ENCODE results near the gene CCR9.

Gene CCR9

GRCh38 chr3:45922039-45922326 is 35.6 kb downstream of the CCR9 start:
- TF ChIP-seq CTCF (IDR thresholded peaks at IDR 0.05; ENCODE audit: low read length, missing control alignments): no peak
- no peak overlapping the region for H3K4me3 ChIP-seq (replicated peaks; ENCODE audit: low read depth, low read length)
- no peak for DNase-seq (ENCODE audit: low read depth)

GRCh38 chr3:45922950-45923590 is 36.7 kb downstream of the CCR9 start:
- no peak overlapping the region for H3K4me3 ChIP-seq (replicated peaks; ENCODE audit: low read depth, low read length)
- no peak for TF ChIP-seq CTCF (IDR thresholded peaks at IDR 0.05; ENCODE audit: low read length, missing control alignments)
- DNase-seq (ENCODE audit: low read depth): no peak

GRCh38 chr3:45923755-45924154 is 37.4 kb downstream of the CCR9 start:
- TF ChIP-seq CTCF (IDR thresholded peaks at IDR 0.05; ENCODE audit: low read length, missing control alignments): no peak
- H3K4me3 ChIP-seq (replicated peaks; ENCODE audit: low read depth, low read length): no peak overlapping the region
- peak; percentile 16 for DNase-seq (ENCODE audit: low read depth)

- H3K4me3 ChIP-seq (replicated peaks; ENCODE audit: low read depth, low read length): no peak overlapping the region
- DNase-seq (ENCODE audit: low read depth): no peak
- no peak for TF ChIP-seq CTCF (IDR thresholded peaks at IDR 0.05; ENCODE audit: low read length, missing control alignments)
These were observed 41.5 kb downstream of the CCR9 start for GRCh38 chr3:45927881-45928280.

- H3K4me3 ChIP-seq (replicated peaks; ENCODE audit: low read depth, low read length): no peak overlapping the region
- DNase-seq (ENCODE audit: low read depth): no peak
- TF ChIP-seq CTCF (IDR thresholded peaks at IDR 0.05; ENCODE audit: low read length, missing control alignments): peak; percentile 73
These were observed 42.8 kb downstream of the CCR9 start for GRCh38 chr3:45929042-45929679.

GRCh38 chr3:45931496-45931895 is 45.2 kb downstream of the CCR9 start:
- TF ChIP-seq CTCF (IDR thresholded peaks at IDR 0.05; ENCODE audit: low read length, missing control alignments): no peak
- no peak overlapping the region for H3K4me3 ChIP-seq (replicated peaks; ENCODE audit: low read depth, low read length)
- DNase-seq (ENCODE audit: low read depth): no peak

GRCh38 chr3:45932112-45932511 is 45.8 kb downstream of the CCR9 start:
- TF ChIP-seq CTCF (IDR thresholded peaks at IDR 0.05; ENCODE audit: low read length, missing control alignments): no peak
- no peak overlapping the region for H3K4me3 ChIP-seq (replicated peaks; ENCODE audit: low read depth, low read length)
- no peak for DNase-seq (ENCODE audit: low read depth)
